Endothelial cell of umbilical vein (primary cell): ENCODE measurements around the gene RANBP6. TPM values are rescaled to one million over a fixed set of nuclear protein-coding genes. Genes with fewer than 3 reads are reported as not detected.

Experiments used
- BruUV-seq: library from RNA; stranded (reverse); fragments of 400-500 nt; replicated peaks from 2 replicates; lab custom pipeline; 2021; lab: Mats Ljungman, UMichigan
- CTCF ChIA-PET: fragments of 300-600, 350-600 bp; sonication (Branson Sonifier 250); formaldehyde crosslinking; loops from one replicate; lab custom pipeline; 2021; ENCODE audit warnings: antibody characterized with exemption, inconsistent platforms; lab: Charles Lee
- POLR2A ChIA-PET: fragments of 300-600, 350-600 bp; sonication (Branson Sonifier 250); formaldehyde crosslinking; loops from one replicate; lab custom pipeline; 2021; ENCODE audit warnings: antibody characterized with exemption, inconsistent platforms; lab: Charles Lee
- DNase-seq: peaks from one replicate; pipeline ENCODE4 v3.0.0-alpha.2; 2011; ENCODE audit warnings: low read depth, low spot score
- FAIRE-seq: peaks from 2 replicates; lab custom pipeline; 2011; peaks lifted over from hg19 to GRCh38; lab: Jason Lieb, UNC
- H2AFZ ChIP-seq: 2 replicates; pipeline ENCODE4 v1.6.0; 2012; ENCODE audit warnings: low read depth, low read length, control low read depth, inconsistent platforms
- H3K27ac ChIP-seq: 2 replicates; pipeline ENCODE4 v1.5.1; 2011; ENCODE audit warnings: low read depth, mild to moderate bottlenecking, control low read depth, low read length, moderate library complexity; ENCODE audit not compliant: insufficient read depth
- H3K27me3 ChIP-seq, 2 experiments: 2 replicates each; pipeline versions ENCODE4 v1.6.0 to v1.6.1; 2011; ENCODE audit warnings: low read length in 2 of 2, mixed read lengths in 1 of 2; ENCODE audit not compliant: control insufficient read depth in 2 of 2, insufficient read depth in 2 of 2
- H3K36me3 ChIP-seq, 2 experiments: 2 replicates in 1 of 2; 3 replicates in 1 of 2; pipeline ENCODE4 v1.5.1; 2011; ENCODE audit warnings: low read length in 2 of 2, mild to moderate bottlenecking in 1 of 2, moderate library complexity in 1 of 2; ENCODE audit not compliant: control insufficient read depth in 2 of 2, insufficient read depth in 2 of 2; ENCODE audit errors: extremely low read depth in 1 of 2
- H3K4me1 ChIP-seq: 3 replicates; pipeline ENCODE4 v1.5.1; 2011; ENCODE audit warnings: mild to moderate bottlenecking, low read length; ENCODE audit not compliant: control insufficient read depth, insufficient read depth; ENCODE audit errors: extremely low read depth
- H3K4me2 ChIP-seq: 2 replicates; pipeline ENCODE4 v1.6.1; 2011; ENCODE audit warnings: low read length, control low read depth, mixed read lengths; ENCODE audit not compliant: insufficient read depth
- H3K4me3 ChIP-seq, 3 experiments: fragments of 200-600 bp in 1 of 3; sonication (generic), shearing (Covaris generic) in 1 of 3; replicated peaks in 1 of 3; 2 replicates each; pipeline ENCODE4 v1.5.1; 2011 to 2016; ENCODE audit warnings: control low read depth in 3 of 3, low read length in 3 of 3, mild to moderate bottlenecking in 2 of 3, inconsistent platforms in 1 of 3, low read depth in 1 of 3, moderate library complexity in 1 of 3; ENCODE audit not compliant: insufficient read depth in 1 of 3
- H3K79me2 ChIP-seq: 2 replicates; pipeline ENCODE4 v1.6.0; 2012; ENCODE audit warnings: low read length, inconsistent platforms; ENCODE audit not compliant: control insufficient read depth, insufficient read depth
- H3K9ac ChIP-seq: replicated peaks from 2 replicates; pipeline ENCODE3; 2011; ENCODE audit warnings: low read length, control low read depth; ENCODE audit not compliant: insufficient read depth; ENCODE audit errors: extremely low read depth
- H3K9me1 ChIP-seq: replicated peaks from 3 replicates; pipeline ENCODE4 v1.6.0; 2011; ENCODE audit warnings: mild to moderate bottlenecking, low read length; ENCODE audit not compliant: control insufficient read depth, insufficient read depth; ENCODE audit errors: extremely low read depth
- H3K9me3 ChIP-seq: replicated peaks from 2 replicates; pipeline ENCODE4 v1.5.1; 2012; ENCODE audit warnings: low read length, inconsistent platforms; ENCODE audit not compliant: control insufficient read depth, insufficient read depth
- H4K20me1 ChIP-seq: replicated peaks from 2 replicates; pipeline ENCODE3; 2011; ENCODE audit warnings: mild to moderate bottlenecking, low read length; ENCODE audit not compliant: control insufficient read depth, insufficient read depth; ENCODE audit errors: extremely low read depth
- EZH2 ChIP-seq: IDR thresholded peaks from 2 replicates; pipeline ENCODE4 v1.6.1; 2012; ENCODE audit warnings: borderline replicate concordance, low read depth, mild to moderate bottlenecking, moderate library complexity, low read length, inconsistent platforms; ENCODE audit not compliant: severe bottlenecking
- FOS ChIP-seq: IDR thresholded peaks from 2 replicates; pipeline ENCODE4 v1.6.1; 2011; ENCODE audit warnings: mild to moderate bottlenecking, low read length, moderate library complexity, borderline replicate concordance; ENCODE audit not compliant: insufficient read depth
- GATA2 ChIP-seq: IDR thresholded peaks from 2 replicates; pipeline ENCODE4 v1.7.0; 2011; ENCODE audit warnings: low read depth, mild to moderate bottlenecking, moderate library complexity, mixed read lengths, low read length; ENCODE audit not compliant: insufficient read length, insufficient read depth
- JUN ChIP-seq: IDR thresholded peaks from 2 replicates; pipeline ENCODE4 v1.6.1; 2011; ENCODE audit warnings: borderline replicate concordance, low read depth; ENCODE audit not compliant: insufficient read length, insufficient read depth
- MYC ChIP-seq: IDR thresholded peaks from one replicate; pipeline ENCODE4 v1.6.1; 2011; ENCODE audit warnings: mild to moderate bottlenecking, low read depth, low read length
- POLR2A ChIP-seq: IDR thresholded peaks from 2 replicates; pipeline ENCODE4 v1.6.1; 2012; ENCODE audit warnings: low read depth, mild to moderate bottlenecking, control low read depth, low read length
- POLR2AphosphoS5 ChIP-seq: IDR thresholded peaks from 2 replicates; pipeline ENCODE4 v1.6.1; 2012; ENCODE audit warnings: low read depth, mild to moderate bottlenecking, control low read depth, low read length, moderate library complexity; ENCODE audit not compliant: insufficient read depth
- dilution Hi-C: fragments of 300-500 bp; cut with MboI; formaldehyde crosslinking; loops from one replicate; pipeline ENCODE4 v1.15.0; 2019; ENCODE audit warnings: low sequenced_read_pairs; ENCODE audit not compliant: extremely low pct_ligation_motif_present
- intact Hi-C: fragments of 100-400 bp; cut with micrococcal nuclease; formaldehyde crosslinking; loops from one replicate; pipeline ENCODE4 v1.10.0; 2022
- polyA plus RNA-seq, 4 experiments: library from polyadenylated mRNA; depleted of rRNA in 3 of 4; stranded (reverse) in 3 of 4; unstranded in 1 of 4; fragments of >200 nt; gene quantifications; 2 replicates each; pipeline versions ENCODE4 v1.2.1 to v1.2.3, GENCODE V29; 2011 to 2012; ENCODE audit warnings: missing spikeins in 1 of 4
- total RNA-seq: library from RNA; stranded (reverse); gene quantifications from 2 replicates; pipeline ENCODE4 v1.2.3, GENCODE V29; 2021
- TF ChIP-seq, protein P1 (sequence below), 2 donors: IDR thresholded peaks; 1 replicate in 1 of 2; 2 replicates in 1 of 2; pipeline ENCODE4 v1.5.1; 2011; ENCODE audit warnings: low read length in 2 of 2, mild to moderate bottlenecking in 2 of 2, moderate library complexity in 2 of 2, control low read depth in 1 of 2, inconsistent platforms in 1 of 2, low read depth in 1 of 2; ENCODE audit not compliant: insufficient read depth in 1 of 2; ENCODE audit errors: extremely low read depth in 1 of 2
- TF ChIP-seq, protein P2 (sequence below): IDR thresholded peaks from 2 replicates; pipeline ENCODE4 v1.6.1; 2011; ENCODE audit not compliant: insufficient read depth, insufficient read length

RANBP6 gene
- total and polyA plus RNA-seq, 2 donors (not counting 3 experiments of a cell fraction or from before 2014, with no cell fraction given) = 5.3 to 20.9 TPM

DNA sequence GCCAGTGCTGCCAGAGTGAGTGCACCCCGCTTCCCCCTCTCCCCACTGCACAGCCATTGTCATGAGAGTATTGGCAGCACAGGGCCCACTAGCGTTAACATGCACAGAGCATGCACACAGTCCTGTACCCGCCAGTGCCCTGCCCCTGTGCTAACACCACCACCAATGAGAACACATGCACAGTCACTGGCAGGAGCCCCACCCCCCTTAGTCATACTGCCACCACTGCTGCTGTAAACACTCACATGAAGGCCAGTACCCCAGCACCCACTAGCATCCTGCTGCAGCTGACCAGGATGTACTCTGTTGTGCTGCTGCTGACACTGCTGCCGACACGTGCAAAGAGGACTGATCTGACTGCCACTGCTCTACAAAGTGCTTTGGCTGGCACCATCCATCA lies 19.5 kb upstream of the RANBP6 start:
- no peaks in the 10 kb centered on the region for H3K9me3 ChIP-seq
- H3K27me3 ChIP-seq = peaks cover 4 to 14% of the 10 kb centered on the region in 2 experiments
- dilution Hi-C loops = no loop called here
- no peaks in the 10 kb centered on the region for H4K20me1 ChIP-seq
- intact Hi-C loops = no loop called here
- DNase-seq = no peak
- TF ChIP-seq, protein P1, sequence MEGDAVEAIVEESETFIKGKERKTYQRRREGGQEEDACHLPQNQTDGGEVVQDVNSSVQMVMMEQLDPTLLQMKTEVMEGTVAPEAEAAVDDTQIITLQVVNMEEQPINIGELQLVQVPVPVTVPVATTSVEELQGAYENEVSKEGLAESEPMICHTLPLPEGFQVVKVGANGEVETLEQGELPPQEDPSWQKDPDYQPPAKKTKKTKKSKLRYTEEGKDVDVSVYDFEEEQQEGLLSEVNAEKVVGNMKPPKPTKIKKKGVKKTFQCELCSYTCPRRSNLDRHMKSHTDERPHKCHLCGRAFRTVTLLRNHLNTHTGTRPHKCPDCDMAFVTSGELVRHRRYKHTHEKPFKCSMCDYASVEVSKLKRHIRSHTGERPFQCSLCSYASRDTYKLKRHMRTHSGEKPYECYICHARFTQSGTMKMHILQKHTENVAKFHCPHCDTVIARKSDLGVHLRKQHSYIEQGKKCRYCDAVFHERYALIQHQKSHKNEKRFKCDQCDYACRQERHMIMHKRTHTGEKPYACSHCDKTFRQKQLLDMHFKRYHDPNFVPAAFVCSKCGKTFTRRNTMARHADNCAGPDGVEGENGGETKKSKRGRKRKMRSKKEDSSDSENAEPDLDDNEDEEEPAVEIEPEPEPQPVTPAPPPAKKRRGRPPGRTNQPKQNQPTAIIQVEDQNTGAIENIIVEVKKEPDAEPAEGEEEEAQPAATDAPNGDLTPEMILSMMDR (IDR thresholded peaks at IDR 0.05; ENCODE audit: extremely low read depth in 1 of 2, insufficient read depth in 1 of 2, low read depth in 1 of 2, low read length in 2 of 2) = no peak
- TF ChIP-seq POLR2A (no peak), FOS (no peak), GATA2 (no peak), POLR2AphosphoS5 (no peak), MYC (no peak), EZH2 (no peak), JUN (no peak)
- TF ChIP-seq, protein P2, sequence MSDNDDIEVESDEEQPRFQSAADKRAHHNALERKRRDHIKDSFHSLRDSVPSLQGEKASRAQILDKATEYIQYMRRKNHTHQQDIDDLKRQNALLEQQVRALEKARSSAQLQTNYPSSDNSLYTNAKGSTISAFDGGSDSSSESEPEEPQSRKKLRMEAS = no peak
- no peak overlapping the region for H3K9ac ChIP-seq
- no peak overlapping the region for H3K4me3 ChIP-seq
- CTCF ChIA-PET = interaction anchor here (0.8 to 3.1 kb wide), 4 partner anchors 9 to 20 kb away, joined by 3 to 11 read pairs (median 6); no protein-coding TSS in a partner anchor
- no peaks in the 10 kb centered on the region for H3K36me3 ChIP-seq
- H3K79me2 ChIP-seq = no peaks in the 10 kb centered on the region
- H3K27ac ChIP-seq = no peak overlapping the region
- no peak for FAIRE-seq
- no peaks in the 10 kb centered on the region for H3K9me1 ChIP-seq
- H3K4me2 ChIP-seq = no peak overlapping the region
- H3K4me1 ChIP-seq = no peaks in the 10 kb centered on the region
- BruUV-seq = no TSS peak
- POLR2A ChIA-PET = no interaction called here
- no peak overlapping the region for H2AFZ ChIP-seq
